MM.1S (cell line): ENCODE results near the gene TPSD1.
"Not testable (repeated sequence)": the region's sequence is repeated elsewhere in the genome, so short reads cannot be mapped to it uniquely, and the experiment has no call there.

ENCODE experiments used
- EZH2 ChIP-seq: fragments of 300-600 bp; sonication (generic); optimal IDR thresholded peaks from 2 replicates; pipeline ENCODE3; 2017; ENCODE audit warnings: low read depth, mild to moderate bottlenecking, antibody characterized with exemption, low read length, mixed read lengths
- EZH2phosphoT487 ChIP-seq: fragments of 300-600 bp; sonication (generic); IDR thresholded peaks from 2 replicates; pipeline ENCODE4 v1.6.1; 2018; ENCODE audit warnings: antibody characterized with exemption, low read length
- TF ChIP-seq, protein P1 (sequence below): fragments of 300-600 bp; sonication (generic); IDR thresholded peaks from 2 replicates; pipeline ENCODE4 v1.5.1; 2016; ENCODE audit warnings: antibody characterized with exemption, low read length, mixed read lengths

GRCh38 chr16:1243363-1243762 is 12.5 kb upstream of the TPSD1 start:
- TF ChIP-seq EZH2, EZH2phosphoT487: not testable (repeated sequence)
- TF ChIP-seq, protein P1, sequence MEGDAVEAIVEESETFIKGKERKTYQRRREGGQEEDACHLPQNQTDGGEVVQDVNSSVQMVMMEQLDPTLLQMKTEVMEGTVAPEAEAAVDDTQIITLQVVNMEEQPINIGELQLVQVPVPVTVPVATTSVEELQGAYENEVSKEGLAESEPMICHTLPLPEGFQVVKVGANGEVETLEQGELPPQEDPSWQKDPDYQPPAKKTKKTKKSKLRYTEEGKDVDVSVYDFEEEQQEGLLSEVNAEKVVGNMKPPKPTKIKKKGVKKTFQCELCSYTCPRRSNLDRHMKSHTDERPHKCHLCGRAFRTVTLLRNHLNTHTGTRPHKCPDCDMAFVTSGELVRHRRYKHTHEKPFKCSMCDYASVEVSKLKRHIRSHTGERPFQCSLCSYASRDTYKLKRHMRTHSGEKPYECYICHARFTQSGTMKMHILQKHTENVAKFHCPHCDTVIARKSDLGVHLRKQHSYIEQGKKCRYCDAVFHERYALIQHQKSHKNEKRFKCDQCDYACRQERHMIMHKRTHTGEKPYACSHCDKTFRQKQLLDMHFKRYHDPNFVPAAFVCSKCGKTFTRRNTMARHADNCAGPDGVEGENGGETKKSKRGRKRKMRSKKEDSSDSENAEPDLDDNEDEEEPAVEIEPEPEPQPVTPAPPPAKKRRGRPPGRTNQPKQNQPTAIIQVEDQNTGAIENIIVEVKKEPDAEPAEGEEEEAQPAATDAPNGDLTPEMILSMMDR, result not testable (repeated sequence)
